GM12878 (cell line): Measurements from ENCODE around the gene SLC12A7. TPM values are rescaled to one million over a fixed set of nuclear protein-coding genes. Genes with fewer than 3 reads are reported as not detected.

ENCODE experiments used
- ATAC-seq: fragments of 200-7000 bp; cut with Tn5 transposase; 3 replicates; pipeline ENCODE4 v1.9.1; 2020; ENCODE audit warnings: mild to moderate bottlenecking, moderate library complexity
- BruUV-seq: library from RNA; stranded (reverse); fragments of 400-500 nt; replicated peaks from 2 replicates; lab custom pipeline; 2021; lab: Mats Ljungman, UMichigan
- CTCF ChIA-PET: fragments of 300-600 bp; sonication (Branson Sonifier 250); formaldehyde crosslinking; extraction: SDS; loops from one replicate; lab custom pipeline; 2021; ENCODE audit warnings: inconsistent platforms; lab: Yijun Ruan, JAX
- POLR2A ChIA-PET: fragments of 350-600 bp; formaldehyde crosslinking; extraction: SDS; loops from one replicate; lab custom pipeline; 2021; ENCODE audit warnings: inconsistent platforms; lab: Charles Lee
- RAD21 ChIA-PET: fragments of 300-600 bp; sonication (Branson Sonifier 250); formaldehyde crosslinking; loops from one replicate; lab custom pipeline; 2023; ENCODE audit warnings: antibody characterized with exemption; ENCODE audit not compliant: unreplicated experiment; lab: Charles Lee
- SMC1A ChIA-PET: fragments of 300-600 bp; sonication (Branson Sonifier 250); formaldehyde crosslinking; loops from one replicate; lab custom pipeline; 2023; ENCODE audit not compliant: unreplicated experiment, uncharacterized antibody; lab: Charles Lee
- DNase-seq: peaks from one replicate; pipeline ENCODE4 v3.0.0-alpha.2; 2011; ENCODE audit warnings: low read depth, low spot score
- FAIRE-seq: peaks from 3 replicates; lab custom pipeline; 2011; peaks lifted over from hg19 to GRCh38; lab: Jason Lieb, UNC
- H2AFZ ChIP-seq: 2 replicates; pipeline ENCODE4 v1.6.0; 2011; ENCODE audit warnings: low read depth, low read length, control low read depth; ENCODE audit not compliant: control insufficient read depth
- H3K27ac ChIP-seq: 2 replicates; pipeline ENCODE4 v1.5.1; 2011; ENCODE audit warnings: control low read depth; ENCODE audit not compliant: control insufficient read depth, insufficient read depth
- H3K27me3 ChIP-seq, 2 experiments: replicated peaks in 1 of 2; 2 replicates each; pipeline versions ENCODE4 v1.6.0 to v1.6.1; 2011; ENCODE audit warnings: low read length in 1 of 2; ENCODE audit not compliant: control insufficient read depth in 2 of 2, insufficient read depth in 2 of 2
- H3K36me3 ChIP-seq, 2 experiments: 2 replicates each; pipeline ENCODE4 v1.5.1; 2011; ENCODE audit warnings: low read length in 1 of 2; ENCODE audit not compliant: control insufficient read depth in 2 of 2, insufficient read depth in 2 of 2
- H3K4me1 ChIP-seq: 2 replicates; pipeline ENCODE4 v1.6.1; 2011; ENCODE audit warnings: mild to moderate bottlenecking, low read length, moderate library complexity, mixed read lengths; ENCODE audit not compliant: control insufficient read depth, insufficient read depth
- H3K4me2 ChIP-seq: 2 replicates; pipeline ENCODE4 v1.6.0; 2011; ENCODE audit warnings: control low read depth; ENCODE audit not compliant: control insufficient read depth, insufficient read depth
- H3K4me3 ChIP-seq: fragments of 200-600 bp; sonication (generic); 2 replicates; pipeline ENCODE4 v1.5.1; 2016
- H3K79me2 ChIP-seq: 2 replicates; pipeline ENCODE4 v1.6.0; 2011; ENCODE audit warnings: low read length; ENCODE audit not compliant: control insufficient read depth, insufficient read depth
- H3K9ac ChIP-seq: 2 replicates; pipeline ENCODE4 v1.8.0; 2011; ENCODE audit warnings: low read length, control low read depth, mixed read lengths; ENCODE audit not compliant: control insufficient read depth, insufficient read depth
- H3K9me3 ChIP-seq: replicated peaks from 3 replicates; pipeline ENCODE4 v1.5.1; 2011; ENCODE audit warnings: mild to moderate bottlenecking, low read length; ENCODE audit not compliant: control insufficient read depth, insufficient read depth
- H4K20me1 ChIP-seq: 2 replicates; pipeline ENCODE4 v1.6.0; 2011; ENCODE audit not compliant: control insufficient read depth, insufficient read depth
- EGR1 ChIP-seq, 2 experiments: IDR thresholded peaks; 1 replicate in 1 of 2; 2 replicates in 1 of 2; pipeline ENCODE4 v1.6.1; 2011 to 2012; ENCODE audit warnings: low read depth in 2 of 2, low read length in 2 of 2, borderline replicate concordance in 1 of 2, mild to moderate bottlenecking in 1 of 2, moderate library complexity in 1 of 2
- FOS ChIP-seq: IDR thresholded peaks from 3 replicates; pipeline ENCODE4 v1.6.1; 2011; ENCODE audit warnings: borderline replicate concordance; ENCODE audit not compliant: insufficient read length; ENCODE audit errors: extremely low read depth
- HDAC6 ChIP-seq: fragments of 200-600 bp; sonication (generic); IDR thresholded peaks from one replicate; pipeline ENCODE4 v1.8.0; 2017; ENCODE audit warnings: antibody characterized with exemption; ENCODE audit not compliant: unreplicated experiment
- IRF4 ChIP-seq: IDR thresholded peaks from 2 replicates; pipeline ENCODE4 v1.6.1; 2011; ENCODE audit warnings: low read depth, low read length
- KAT2A ChIP-seq: conservative IDR thresholded peaks from 2 replicates; pipeline ENCODE4 v1.6.1; 2011; ENCODE audit warnings: low read depth, low read length; ENCODE audit not compliant: control insufficient read depth
- MTA2 ChIP-seq: fragments of 450-650 bp; IDR thresholded peaks from 2 replicates; pipeline ENCODE4 v1.6.1; 2016; ENCODE audit warnings: low read depth, mild to moderate bottlenecking, moderate library complexity
- NR2F1 ChIP-seq: fragments of 450-650 bp; conservative IDR thresholded peaks from 2 replicates; pipeline ENCODE4 v1.6.1; 2017; ENCODE audit warnings: mild to moderate bottlenecking
- PBX3 ChIP-seq: IDR thresholded peaks from 2 replicates; pipeline ENCODE4 v1.6.1; 2011; ENCODE audit warnings: mild to moderate bottlenecking, low read depth, low read length, moderate library complexity; ENCODE audit not compliant: insufficient replicate concordance
- POLR2AphosphoS5 ChIP-seq: IDR thresholded peaks from 2 replicates; pipeline ENCODE4 v1.6.1; 2011; ENCODE audit warnings: mild to moderate bottlenecking, low read length, inconsistent platforms
- SMC3 ChIP-seq: IDR thresholded peaks from 2 replicates; pipeline ENCODE4 v1.6.1; 2011; ENCODE audit warnings: low read length, improper control_type of control experiment, borderline replicate concordance
- TCF3 ChIP-seq: IDR thresholded peaks from 2 replicates; pipeline ENCODE4 v1.6.1; 2012; ENCODE audit warnings: low read depth, mild to moderate bottlenecking, low read length, borderline replicate concordance; ENCODE audit not compliant: insufficient read depth
- TCF7 ChIP-seq: IDR thresholded peaks from 2 replicates; pipeline ENCODE4 v1.6.1; 2014; ENCODE audit warnings: antibody characterized with exemption, borderline replicate concordance
- YBX1 ChIP-seq: fragments of 450-650 bp; IDR thresholded peaks from 2 replicates; pipeline ENCODE4 v1.6.1; 2016; ENCODE audit warnings: antibody characterized with exemption
- WGBS: methylation state at CpG from one replicate; pipeline ENCODE4 v1.1.6; 2016; ENCODE audit warnings: low lambda C conversion rate; ENCODE audit not compliant: insufficient replicate concordance, insufficient coverage; ENCODE audit errors: missing lambda C conversion rate; 5-methylcytosine and 5-hydroxymethylcytosine counted together
- in situ Hi-C: fragments of 300-500 bp; cut with MboI; formaldehyde crosslinking; loops from 9 replicates; pipeline ENCODE4 v1.14.3; 2018; ENCODE audit warnings: mixed read lengths
- intact Hi-C: fragments of 100-400 bp; cut with micrococcal nuclease; formaldehyde crosslinking; loops from one replicate; pipeline ENCODE4 v1.14.2; 2022; ENCODE audit not compliant: unreplicated experiment
- polyA plus RNA-seq, 11 experiments: library from polyadenylated mRNA; depleted of rRNA in 4 of 11; unstranded in 6 of 11; stranded (reverse) in 5 of 11; fragments of >200 nt; fragmentation: Nextera tagmentation in 4 of 11; fragmentation: Illumina TruSeq in 1 of 11; extraction: Ambion mirVana in 4 of 11; extraction: Trizol in 1 of 11; gene quantifications; 1 replicate in 1 of 11; 2 replicates in 10 of 11; pipeline versions ENCODE4 v1.2.1 to v1.2.3, GENCODE V29; 2011 to 2016; ENCODE audit warnings: inconsistent platforms in 2 of 11, missing spikeins in 2 of 11, low read depth in 1 of 11
- total RNA-seq, 4 experiments: library from RNA; depleted of rRNA in 3 of 4; stranded (reverse); fragments of >200 nt in 3 of 4; fragmentation: Illumina TruSeq in 1 of 4; extraction: Trizol in 1 of 4; gene quantifications; 2 replicates each; pipeline versions ENCODE4 v1.2.1 to v1.2.3, GENCODE V29; 2013 to 2021
- TF ChIP-seq, protein P1 (sequence below): fragments of 450-650 bp; formaldehyde crosslinking; IDR thresholded peaks from 2 replicates; pipeline ENCODE4 v1.5.0; 2022; ENCODE audit warnings: mild to moderate bottlenecking, missing genetic modification characterization
- TF ChIP-seq, protein P2 (sequence below): fragments of 450-650 bp; formaldehyde crosslinking; IDR thresholded peaks from 2 replicates; pipeline ENCODE4 v1.4.0; 2022; ENCODE audit warnings: mild to moderate bottlenecking, moderate library complexity
- TF ChIP-seq, protein P3 (sequence below): IDR thresholded peaks from 2 replicates; pipeline ENCODE4 v1.6.1; 2011; ENCODE audit warnings: borderline replicate concordance, low read depth, mild to moderate bottlenecking, moderate library complexity, mixed read lengths, low read length; ENCODE audit not compliant: insufficient read depth; ENCODE audit errors: extremely low read length

The SLC12A7 gene
- total and polyA plus RNA-seq, 10 of the 15 experiments (the other 5 are each of a cell fraction or from before 2014, with no cell fraction given), result 0.10 to 10.0 (median 2.9) TPM

DNA sequence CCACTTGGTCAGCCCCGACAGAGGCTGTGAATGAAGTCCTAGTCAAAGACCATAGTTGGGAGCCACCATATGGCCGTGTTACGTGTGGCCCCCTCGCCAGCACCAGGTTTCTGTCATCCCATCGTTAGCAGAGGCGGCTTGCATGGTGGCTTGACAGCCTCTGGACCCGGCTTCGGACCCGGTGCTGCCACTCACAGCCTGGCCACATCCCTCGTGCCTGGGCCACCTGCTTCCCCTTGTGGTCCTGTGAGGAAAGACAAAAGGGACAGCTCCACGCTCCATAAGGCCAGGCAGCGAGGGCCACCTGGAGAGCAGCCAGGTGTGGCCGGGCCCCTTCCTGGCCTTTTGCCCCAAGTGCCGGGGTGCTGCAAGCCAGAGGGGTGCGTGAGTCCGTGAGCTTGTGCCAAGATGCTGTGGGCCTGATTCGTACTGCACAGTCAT, 97.1 kb downstream of the SLC12A7 start:
- ChIA-PET RAD21 (no interaction called here), SMC1A (no interaction called here), CTCF (interaction anchor here (1.1 kb wide), 1 partner anchor 91 kb away, joined by 3 read pairs; no protein-coding TSS in a partner anchor), POLR2A (no interaction called here)
- intact Hi-C loops, result loop anchor here (10.0 kb wide), 1 partner anchor 130 kb away; no protein-coding TSS in a partner anchor
- no peaks in the 10 kb centered on the region for H3K4me1 ChIP-seq
- WGBS, result 23% methylated on average over 17 of the region's 17 CpGs
- H3K4me2 ChIP-seq, result no peak overlapping the region
- no peak overlapping the region for H3K9ac ChIP-seq
- H3K9me3 ChIP-seq, result no peaks in the 10 kb centered on the region
- no TSS peak for BruUV-seq
- no peak overlapping the region for H3K27ac ChIP-seq
- no peaks in the 10 kb centered on the region for H3K79me2 ChIP-seq
- no peak overlapping the region for H3K4me3 ChIP-seq
- DNase-seq (no peak), ATAC-seq (no peak), FAIRE-seq (no peak)
- in situ Hi-C loops, result loop anchor here (5.0 kb wide), 1 partner anchor 88 kb away; no protein-coding TSS in a partner anchor
- H3K27me3 ChIP-seq, result peaks cover 0 to 3% of the 10 kb centered on the region in 2 experiments; a peak in 3 of 4 replicates
- no peak overlapping the region for H2AFZ ChIP-seq
- H3K36me3 ChIP-seq, result no peaks in the 10 kb centered on the region
- no peaks in the 10 kb centered on the region for H4K20me1 ChIP-seq
- no peak for TF ChIP-seq PBX3
- TF ChIP-seq KAT2A, result no peak
- TF ChIP-seq, protein P1, sequence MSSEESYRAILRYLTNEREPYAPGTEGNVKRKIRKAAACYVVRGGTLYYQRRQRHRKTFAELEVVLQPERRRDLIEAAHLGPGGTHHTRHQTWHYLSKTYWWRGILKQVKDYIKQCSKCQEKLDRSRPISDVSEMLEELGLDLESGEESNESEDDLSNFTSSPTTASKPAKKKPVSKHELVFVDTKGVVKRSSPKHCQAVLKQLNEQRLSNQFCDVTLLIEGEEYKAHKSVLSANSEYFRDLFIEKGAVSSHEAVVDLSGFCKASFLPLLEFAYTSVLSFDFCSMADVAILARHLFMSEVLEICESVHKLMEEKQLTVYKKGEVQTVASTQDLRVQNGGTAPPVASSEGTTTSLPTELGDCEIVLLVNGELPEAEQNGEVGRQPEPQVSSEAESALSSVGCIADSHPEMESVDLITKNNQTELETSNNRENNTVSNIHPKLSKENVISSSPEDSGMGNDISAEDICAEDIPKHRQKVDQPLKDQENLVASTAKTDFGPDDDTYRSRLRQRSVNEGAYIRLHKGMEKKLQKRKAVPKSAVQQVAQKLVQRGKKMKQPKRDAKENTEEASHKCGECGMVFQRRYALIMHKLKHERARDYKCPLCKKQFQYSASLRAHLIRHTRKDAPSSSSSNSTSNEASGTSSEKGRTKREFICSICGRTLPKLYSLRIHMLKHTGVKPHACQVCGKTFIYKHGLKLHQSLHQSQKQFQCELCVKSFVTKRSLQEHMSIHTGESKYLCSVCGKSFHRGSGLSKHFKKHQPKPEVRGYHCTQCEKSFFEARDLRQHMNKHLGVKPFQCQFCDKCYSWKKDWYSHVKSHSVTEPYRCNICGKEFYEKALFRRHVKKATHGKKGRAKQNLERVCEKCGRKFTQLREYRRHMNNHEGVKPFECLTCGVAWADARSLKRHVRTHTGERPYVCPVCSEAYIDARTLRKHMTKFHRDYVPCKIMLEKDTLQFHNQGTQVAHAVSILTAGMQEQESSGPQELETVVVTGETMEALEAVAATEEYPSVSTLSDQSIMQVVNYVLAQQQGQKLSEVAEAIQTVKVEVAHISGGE (CRISPR knock-in tag), result no peak
- no peak for TF ChIP-seq YBX1
- no peak for TF ChIP-seq SMC3
- TF ChIP-seq, protein P2, sequence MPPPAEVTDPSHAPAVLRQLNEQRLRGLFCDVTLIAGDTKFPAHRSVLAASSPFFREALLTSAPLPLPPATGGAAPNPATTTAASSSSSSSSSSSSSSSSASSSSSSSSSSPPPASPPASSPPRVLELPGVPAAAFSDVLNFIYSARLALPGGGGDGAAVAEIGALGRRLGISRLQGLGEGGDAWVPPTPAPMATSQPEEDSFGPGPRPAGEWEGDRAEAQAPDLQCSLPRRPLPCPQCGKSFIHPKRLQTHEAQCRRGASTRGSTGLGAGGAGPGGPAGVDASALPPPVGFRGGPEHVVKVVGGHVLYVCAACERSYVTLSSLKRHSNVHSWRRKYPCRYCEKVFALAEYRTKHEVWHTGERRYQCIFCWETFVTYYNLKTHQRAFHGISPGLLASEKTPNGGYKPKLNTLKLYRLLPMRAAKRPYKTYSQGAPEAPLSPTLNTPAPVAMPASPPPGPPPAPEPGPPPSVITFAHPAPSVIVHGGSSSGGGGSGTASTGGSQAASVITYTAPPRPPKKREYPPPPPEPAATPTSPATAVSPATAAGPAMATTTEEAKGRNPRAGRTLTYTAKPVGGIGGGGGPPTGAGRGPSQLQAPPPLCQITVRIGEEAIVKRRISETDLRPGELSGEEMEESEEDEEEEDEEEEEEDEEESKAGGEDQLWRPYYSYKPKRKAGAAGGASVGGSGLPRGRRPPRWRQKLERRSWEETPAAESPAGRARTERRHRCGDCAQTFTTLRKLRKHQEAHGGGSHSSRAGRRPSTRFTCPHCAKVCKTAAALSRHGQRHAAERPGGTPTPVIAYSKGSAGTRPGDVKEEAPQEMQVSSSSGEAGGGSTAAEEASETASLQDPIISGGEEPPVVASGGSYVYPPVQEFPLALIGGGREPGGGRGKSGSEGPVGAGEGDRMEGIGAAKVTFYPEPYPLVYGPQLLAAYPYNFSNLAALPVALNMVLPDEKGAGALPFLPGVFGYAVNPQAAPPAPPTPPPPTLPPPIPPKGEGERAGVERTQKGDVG (CRISPR knock-in tag), result no peak
- no peak for TF ChIP-seq EGR1 (IDR thresholded peaks at IDR 0.05; ENCODE audit: borderline replicate concordance in 1 of 2, low read depth in 2 of 2, low read length in 2 of 2)
- no peak for TF ChIP-seq TCF3
- TF ChIP-seq, protein P3, sequence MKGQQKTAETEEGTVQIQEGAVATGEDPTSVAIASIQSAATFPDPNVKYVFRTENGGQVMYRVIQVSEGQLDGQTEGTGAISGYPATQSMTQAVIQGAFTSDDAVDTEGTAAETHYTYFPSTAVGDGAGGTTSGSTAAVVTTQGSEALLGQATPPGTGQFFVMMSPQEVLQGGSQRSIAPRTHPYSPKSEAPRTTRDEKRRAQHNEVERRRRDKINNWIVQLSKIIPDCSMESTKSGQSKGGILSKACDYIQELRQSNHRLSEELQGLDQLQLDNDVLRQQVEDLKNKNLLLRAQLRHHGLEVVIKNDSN, result no peak
- TF ChIP-seq MTA2, result no peak
- TF ChIP-seq HDAC6, result no peak
- no peak for TF ChIP-seq IRF4
- TF ChIP-seq TCF7, result no peak
- TF ChIP-seq FOS, result no peak
- TF ChIP-seq NR2F1, result no peak
- no peak for TF ChIP-seq POLR2AphosphoS5
